ENCODE results near the gene CPN2. TPM values are rescaled to one million over a fixed set of nuclear protein-coding genes. Genes with fewer than 3 reads are reported as not detected.

CPN2 gene
- total and polyA plus RNA-seq, 10 of the 15 experiments (the other 5 are each of a cell fraction or from before 2014, with no cell fraction given), result not detected

DNA sequence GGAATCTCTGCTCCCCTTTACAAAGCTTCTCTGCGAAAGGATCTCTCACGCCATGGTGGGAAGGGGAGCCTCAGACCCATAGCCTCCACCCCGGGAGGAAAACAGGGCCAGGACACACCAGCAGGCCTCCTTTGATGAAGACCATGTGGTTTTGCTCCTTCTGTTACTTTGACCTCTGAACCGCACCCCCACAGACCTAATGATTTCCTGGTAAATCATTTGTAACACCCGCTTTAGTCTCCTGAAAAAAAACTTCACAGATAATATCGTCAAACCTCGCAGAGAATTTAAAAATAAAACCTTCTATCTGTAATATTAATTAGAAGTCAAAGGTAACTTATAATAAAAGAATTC, 18.3 kb downstream of the CPN2 start:
- SMC1A ChIA-PET (ENCODE audit: uncharacterized antibody, unreplicated experiment), result interaction anchor here (1.3 kb wide), 1 partner anchor 262 kb away, joined by 3 read pairs; no protein-coding TSS in a partner anchor
- Histone ChIP-seq H3K27me3 (replicated peaks in 1 of 2; ENCODE audit: control insufficient read depth in 2 of 2, insufficient read depth in 2 of 2, low read length in 1 of 2) (peaks cover 0 to 7% of the 10 kb centered on the region in 2 experiments; a peak in 3 of 4 replicates), H3K79me2 (ENCODE audit: control insufficient read depth, insufficient read depth, low read length) (no peaks in the 10 kb centered on the region), H3K9me3 (replicated peaks; ENCODE audit: control insufficient read depth, insufficient read depth, low read length) (no peaks in the 10 kb centered on the region), H3K4me2 (ENCODE audit: control insufficient read depth, insufficient read depth) (no peak overlapping the region), H4K20me1 (ENCODE audit: control insufficient read depth, insufficient read depth) (no peaks in the 10 kb centered on the region; the same call in 1 of the 2 replicates), H3K4me1 (ENCODE audit: control insufficient read depth, insufficient read depth, low read length) (no peaks in the 10 kb centered on the region), H3K27ac (ENCODE audit: control insufficient read depth, insufficient read depth) (no peak overlapping the region), H3K4me3 (no peak overlapping the region), H3K36me3 (ENCODE audit: control insufficient read depth in 2 of 2, insufficient read depth in 2 of 2, low read length in 1 of 2) (no peaks in the 10 kb centered on the region), H3K9ac (ENCODE audit: control insufficient read depth, insufficient read depth, low read length) (no peak overlapping the region), H2AFZ (ENCODE audit: control insufficient read depth, low read depth, low read length) (no peak overlapping the region)
- intact Hi-C loops (cut with micrococcal nuclease; ENCODE audit: unreplicated experiment) (loop anchor here (1.0 to 10.0 kb wide), 3 partner anchors 71 to 932 kb away; no protein-coding TSS in a partner anchor), in situ Hi-C loops (cut with MboI) (loop anchor here (5.0 to 10.0 kb wide), 2 partner anchors 259 to 922 kb away; no protein-coding TSS in a partner anchor)
- RAD21 ChIA-PET (ENCODE audit: unreplicated experiment), result interaction anchor here (2.1 to 2.4 kb wide), 2 partner anchors 11 to 73 kb away, joined by 7 to 10 read pairs; no protein-coding TSS in a partner anchor
- FAIRE-seq, result no peak
- no peak for TF ChIP-seq CHD2 (IDR thresholded peaks at IDR 0.05; ENCODE audit: borderline replicate concordance, low read depth, low read length)
- TF ChIP-seq PAX8 (IDR thresholded peaks at IDR 0.05), result no peak
- TF ChIP-seq, protein P1, sequence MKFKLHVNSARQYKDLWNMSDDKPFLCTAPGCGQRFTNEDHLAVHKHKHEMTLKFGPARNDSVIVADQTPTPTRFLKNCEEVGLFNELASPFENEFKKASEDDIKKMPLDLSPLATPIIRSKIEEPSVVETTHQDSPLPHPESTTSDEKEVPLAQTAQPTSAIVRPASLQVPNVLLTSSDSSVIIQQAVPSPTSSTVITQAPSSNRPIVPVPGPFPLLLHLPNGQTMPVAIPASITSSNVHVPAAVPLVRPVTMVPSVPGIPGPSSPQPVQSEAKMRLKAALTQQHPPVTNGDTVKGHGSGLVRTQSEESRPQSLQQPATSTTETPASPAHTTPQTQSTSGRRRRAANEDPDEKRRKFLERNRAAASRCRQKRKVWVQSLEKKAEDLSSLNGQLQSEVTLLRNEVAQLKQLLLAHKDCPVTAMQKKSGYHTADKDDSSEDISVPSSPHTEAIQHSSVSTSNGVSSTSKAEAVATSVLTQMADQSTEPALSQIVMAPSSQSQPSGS (IDR thresholded peaks at IDR 0.05; ENCODE audit: low read length), result no peak
- no peak for TF ChIP-seq ZNF24 (IDR thresholded peaks at IDR 0.05)
- TF ChIP-seq, protein P2, sequence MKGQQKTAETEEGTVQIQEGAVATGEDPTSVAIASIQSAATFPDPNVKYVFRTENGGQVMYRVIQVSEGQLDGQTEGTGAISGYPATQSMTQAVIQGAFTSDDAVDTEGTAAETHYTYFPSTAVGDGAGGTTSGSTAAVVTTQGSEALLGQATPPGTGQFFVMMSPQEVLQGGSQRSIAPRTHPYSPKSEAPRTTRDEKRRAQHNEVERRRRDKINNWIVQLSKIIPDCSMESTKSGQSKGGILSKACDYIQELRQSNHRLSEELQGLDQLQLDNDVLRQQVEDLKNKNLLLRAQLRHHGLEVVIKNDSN (IDR thresholded peaks at IDR 0.05; ENCODE audit: borderline replicate concordance, extremely low read length, insufficient read depth, low read depth, low read length), result no peak
- TF ChIP-seq ZBED1 (IDR thresholded peaks at IDR 0.05; ENCODE audit: borderline replicate concordance), result no peak
- TF ChIP-seq IRF4 (IDR thresholded peaks at IDR 0.05; ENCODE audit: low read depth, low read length), result no peak
- POLR2A ChIA-PET, result no interaction called here
- no peak for ATAC-seq
- WGBS (ENCODE audit: insufficient coverage, insufficient replicate concordance, low lambda C conversion rate, missing lambda C conversion rate), result 53% methylated on average over 7 of the region's 7 CpGs
- no peak for DNase-seq (ENCODE audit: low read depth, low spot score)
- CTCF ChIA-PET, result interaction anchor here (1.0 to 5.5 kb wide), 4 partner anchors 12 to 935 kb away, joined by 3 to 64 read pairs (median 4); no protein-coding TSS in a partner anchor
- BruUV-seq (replicated peaks), result no TSS peak
